PC-9 (cell line): ENCODE data around the gene HCFC2.

Experiments
- EZH2 ChIP-seq: fragments of 200-600 bp; sonication (generic); IDR thresholded peaks from 2 replicates; pipeline ENCODE4 v1.8.0; 2017; ENCODE audit warnings: antibody characterized with exemption, low read depth
- TF ChIP-seq, protein P1 (sequence below): fragments of 200-600 bp; sonication (generic); conservative IDR thresholded peaks from 2 replicates; pipeline ENCODE4 v1.6.1; 2017; ENCODE audit warnings: mixed run types, antibody characterized with exemption, mild to moderate bottlenecking, moderate library complexity

DNA sequence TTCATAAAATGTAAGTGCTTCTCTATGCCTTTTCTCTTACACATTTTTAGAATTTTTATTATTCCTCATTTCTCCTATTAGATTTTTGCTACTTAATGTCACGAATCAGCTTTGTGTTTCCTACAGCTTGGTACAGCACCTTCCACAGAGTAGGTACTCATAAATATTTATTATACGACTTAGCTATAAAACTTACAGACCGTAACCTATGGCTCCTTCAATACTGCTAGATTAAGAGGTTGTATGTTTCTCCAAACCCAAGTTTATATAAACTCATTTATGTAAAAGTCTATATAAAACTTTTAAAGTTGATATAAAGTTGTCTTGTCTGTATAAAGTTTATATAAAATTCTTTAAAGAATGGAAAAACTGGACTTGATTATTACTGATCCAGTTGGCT, 62.2 kb downstream of the HCFC2 start:
- TF ChIP-seq, protein P1, sequence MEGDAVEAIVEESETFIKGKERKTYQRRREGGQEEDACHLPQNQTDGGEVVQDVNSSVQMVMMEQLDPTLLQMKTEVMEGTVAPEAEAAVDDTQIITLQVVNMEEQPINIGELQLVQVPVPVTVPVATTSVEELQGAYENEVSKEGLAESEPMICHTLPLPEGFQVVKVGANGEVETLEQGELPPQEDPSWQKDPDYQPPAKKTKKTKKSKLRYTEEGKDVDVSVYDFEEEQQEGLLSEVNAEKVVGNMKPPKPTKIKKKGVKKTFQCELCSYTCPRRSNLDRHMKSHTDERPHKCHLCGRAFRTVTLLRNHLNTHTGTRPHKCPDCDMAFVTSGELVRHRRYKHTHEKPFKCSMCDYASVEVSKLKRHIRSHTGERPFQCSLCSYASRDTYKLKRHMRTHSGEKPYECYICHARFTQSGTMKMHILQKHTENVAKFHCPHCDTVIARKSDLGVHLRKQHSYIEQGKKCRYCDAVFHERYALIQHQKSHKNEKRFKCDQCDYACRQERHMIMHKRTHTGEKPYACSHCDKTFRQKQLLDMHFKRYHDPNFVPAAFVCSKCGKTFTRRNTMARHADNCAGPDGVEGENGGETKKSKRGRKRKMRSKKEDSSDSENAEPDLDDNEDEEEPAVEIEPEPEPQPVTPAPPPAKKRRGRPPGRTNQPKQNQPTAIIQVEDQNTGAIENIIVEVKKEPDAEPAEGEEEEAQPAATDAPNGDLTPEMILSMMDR: no peak
- TF ChIP-seq EZH2: no peak
